T-cell (primary cell): ENCODE results near the gene KRTAP10-3. TPM values are rescaled to one million over a fixed set of nuclear protein-coding genes. Genes with fewer than 3 reads are reported as not detected.

ENCODE experiments used
- ATAC-seq, 4 experiments: fragments of 200-7000 bp in 3 of 4; fragments of 150-1000 bp in 1 of 4; cut with Tn5 transposase; replicated peaks in 1 of 4; 1 replicate in 3 of 4; 2 replicates in 1 of 4; pipeline ENCODE4 v1.10.0; 2021; ENCODE audit warnings: moderate library complexity in 3 of 4, mild to moderate bottlenecking in 2 of 4, moderate number of reproducible peaks in 1 of 4
- CTCF ChIA-PET, 2 donors: fragments of 300-600 bp; sonication (Branson Sonifier 250); formaldehyde crosslinking; loops; one replicate each; lab custom pipeline; 2022; ENCODE audit warnings: antibody characterized with exemption in 2 of 2; lab: Charles Lee
- POLR2A ChIA-PET, 2 donors: fragments of 300-600 bp; sonication (Branson Sonifier 250); formaldehyde crosslinking; loops; one replicate each; lab custom pipeline; 2022; ENCODE audit warnings: antibody characterized with exemption in 2 of 2; lab: Charles Lee
- DNase-seq, 35 experiments: peaks; one replicate each; pipeline versions ENCODE4 v3.0.0 to v3.0.0-alpha.2; 2013 to 2023
- H3K27ac ChIP-seq: one replicate; pipeline ENCODE4 v1.5.1; 2013; ENCODE audit warnings: low read length
- H3K27me3 ChIP-seq, 2 experiments: replicated peaks in 1 of 2; 1 replicate in 1 of 2; 2 replicates in 1 of 2; pipeline versions ENCODE4 v1.6.1 to v1.7.0; 2013; ENCODE audit warnings: low read length in 1 of 2, mixed read lengths in 1 of 2; ENCODE audit not compliant: control insufficient read depth in 2 of 2, insufficient read depth in 2 of 2; ENCODE audit errors: extremely low read depth in 1 of 2
- H3K36me3 ChIP-seq, 2 donors: 1 replicate in 1 of 2; 2 replicates in 1 of 2; pipeline versions ENCODE4 v1.6.1 to v1.7.0; 2013; ENCODE audit warnings: low read length in 1 of 2; ENCODE audit not compliant: control insufficient read depth in 2 of 2, insufficient read depth in 1 of 2; ENCODE audit errors: extremely low read depth in 1 of 2
- H3K4me1 ChIP-seq, 2 experiments: 1 replicate in 1 of 2; 2 replicates in 1 of 2; pipeline versions ENCODE4 v1.6.1 to v1.7.0; 2013; ENCODE audit warnings: low read length in 2 of 2, mixed read lengths in 1 of 2; ENCODE audit not compliant: insufficient read depth in 2 of 2, control insufficient read depth in 1 of 2; ENCODE audit errors: extremely low read depth in 1 of 2
- H3K4me3 ChIP-seq, 2 donors: 1 replicate in 1 of 2; 2 replicates in 1 of 2; pipeline versions ENCODE4 v1.5.1 to v1.7.0; 2013; ENCODE audit warnings: mild to moderate bottlenecking in 2 of 2, low read length in 1 of 2, moderate library complexity in 1 of 2; ENCODE audit not compliant: control insufficient read depth in 1 of 2; ENCODE audit errors: extremely low read depth in 1 of 2
- H3K9me3 ChIP-seq: 2 replicates; pipeline ENCODE4 v1.7.0; 2013
- H3K27ac Mint-ChIP-seq, 2 donors: one replicate each; pipeline ENCODE4 v1.8.0; 2020 to 2021; ENCODE audit warnings: mild to moderate bottlenecking in 2 of 2, mixed read lengths in 2 of 2
- H3K27me3 Mint-ChIP-seq, 2 donors: one replicate each; pipeline ENCODE4 v1.8.0; 2021 to 2022; ENCODE audit warnings: mixed read lengths in 2 of 2
- H3K36me3 Mint-ChIP-seq: one replicate; pipeline ENCODE4 v1.8.0; 2021; ENCODE audit warnings: mixed read lengths
- H3K4me1 Mint-ChIP-seq, 3 donors: one replicate each; pipeline ENCODE4 v1.8.0; 2020 to 2022; ENCODE audit warnings: mixed read lengths in 3 of 3, mild to moderate bottlenecking in 1 of 3
- H3K4me3 Mint-ChIP-seq, 3 donors: one replicate each; pipeline ENCODE4 v1.8.0; 2020 to 2022; ENCODE audit warnings: mild to moderate bottlenecking in 3 of 3, mixed read lengths in 3 of 3, moderate library complexity in 3 of 3
- H3K9me3 Mint-ChIP-seq, 3 donors: one replicate each; pipeline ENCODE4 v1.8.0; 2020 to 2022; ENCODE audit warnings: mixed read lengths in 3 of 3
- WGBS: methylation state at CpG from one replicate; pipeline ENCODE4 v1.1.5; 2013; ENCODE audit warnings: missing lambda C conversion rate; ENCODE audit not compliant: insufficient coverage; 5-methylcytosine and 5-hydroxymethylcytosine counted together
- total RNA-seq, 35 experiments: library from RNA in 6 of 35; stranded (reverse) in 6 of 35; fragments of 120-200 nt in 1 of 35; gene quantifications; one replicate each; pipeline versions ENCODE4 v1.2.1 to v1.2.4 and lab custom pipeline; 2013 to 2026

Gene KRTAP10-3
- total RNA-seq, 5 donors from 2014 or later (not counting 1 experiment from before 2014, with no cell fraction given) = not detected

GRCh38 chr21:44556879-44557278 lies 1.7 kb downstream of the KRTAP10-3 start:
- no peak overlapping the region for H3K4me3 Mint-ChIP-seq
- H3K36me3 ChIP-seq = no peaks in the 10 kb centered on the region
- no peaks in the 10 kb centered on the region for H3K9me3 ChIP-seq
- ChIA-PET POLR2A (no interaction called here), CTCF (interaction anchor here in 1 of 2 donors (0.7 kb wide), 1 partner anchor 36 kb away, joined by 4 read pairs; no protein-coding TSS in a partner anchor)
- peaks cover 0 to 5% of the 10 kb centered on the region in 2 donors for H3K27me3 Mint-ChIP-seq
- no peak overlapping the region for H3K27ac Mint-ChIP-seq
- no peak overlapping the region for H3K4me3 ChIP-seq
- H3K4me1 Mint-ChIP-seq = peaks cover 0 to 5% (median 0%) of the 10 kb centered on the region in 3 donors
- peaks cover 9 to 26% (median 12%) of the 10 kb centered on the region in 3 donors for H3K9me3 Mint-ChIP-seq
- H3K36me3 Mint-ChIP-seq = peaks cover 11% of the 10 kb centered on the region
- H3K27me3 ChIP-seq = peaks cover 2 to 7% of the 10 kb centered on the region in 2 experiments
- H3K27ac ChIP-seq = no peak overlapping the region
- no peaks in the 10 kb centered on the region for H3K4me1 ChIP-seq
- ATAC-seq = no peak
- WGBS = 78% methylated on average over 8 of the region's 9 CpGs
- no peak for DNase-seq

- H3K27ac Mint-ChIP-seq = no peak overlapping the region
- H3K4me3 ChIP-seq = no peak overlapping the region
- H3K36me3 ChIP-seq = no peaks in the 10 kb centered on the region
- peaks cover 3 to 12% (median 7%) of the 10 kb centered on the region in 3 donors for H3K9me3 Mint-ChIP-seq
- CTCF ChIA-PET = no interaction called here
- H3K27me3 ChIP-seq = peaks cover 2 to 7% of the 10 kb centered on the region in 2 experiments
- peaks cover 11% of the 10 kb centered on the region for H3K36me3 Mint-ChIP-seq
- H3K4me1 ChIP-seq = no peaks in the 10 kb centered on the region
- peaks cover 1 to 5% (median 4%) of the 10 kb centered on the region in 3 donors for H3K4me1 Mint-ChIP-seq
- H3K27me3 Mint-ChIP-seq = peaks cover 0 to 5% of the 10 kb centered on the region in 2 donors
- POLR2A ChIA-PET = no interaction called here
- H3K9me3 ChIP-seq = no peaks in the 10 kb centered on the region
- DNase-seq (peak in 1 of 35 experiments; percentile 3), ATAC-seq (no peak)
- 88% methylated on average over 5 of the region's 13 CpGs for WGBS
- no peak overlapping the region for H3K27ac ChIP-seq
- no peak overlapping the region for H3K4me3 Mint-ChIP-seq
These were observed 3.3 kb downstream of the KRTAP10-3 start for GRCh38 chr21:44555200-44555875.

DNA sequence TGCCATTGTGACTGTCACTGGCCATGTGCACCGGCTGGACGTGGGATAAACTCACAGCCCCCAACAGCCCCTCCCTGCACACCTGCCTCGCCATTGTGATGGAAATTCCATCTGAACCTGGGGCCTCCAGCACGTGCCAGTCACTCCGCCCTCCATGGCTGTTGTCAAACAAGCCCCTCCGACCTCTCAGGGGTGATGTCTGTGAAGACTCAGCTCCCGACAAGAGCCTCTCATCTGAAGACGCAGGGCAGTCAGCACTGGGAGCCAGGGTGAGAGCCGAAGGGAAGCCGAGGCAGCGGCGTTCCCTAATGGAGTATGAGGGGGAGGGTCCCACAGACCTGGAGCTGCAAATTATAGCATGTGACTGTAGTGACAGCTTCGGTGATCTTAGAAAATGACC lies 5.9 kb downstream of the KRTAP10-3 start:
- Mint-ChIP-seq H3K9me3 (peaks cover 2 to 11% (median 3%) of the 10 kb centered on the region in 3 donors), H3K27ac (no peak overlapping the region), H3K36me3 (peaks cover 12% of the 10 kb centered on the region), H3K4me1 (peaks cover 19 to 23% (median 20%) of the 10 kb centered on the region in 3 donors), H3K4me3 (no peak overlapping the region), H3K27me3 (peaks cover 0 to 5% of the 10 kb centered on the region in 2 donors)
- no peak for ATAC-seq
- peaks cover 0 to 10% of the 10 kb centered on the region in 2 experiments for H3K4me1 ChIP-seq
- H3K9me3 ChIP-seq = no peaks in the 10 kb centered on the region
- ChIA-PET POLR2A (no interaction called here), CTCF (no interaction called here)
- no peak for DNase-seq
- WGBS = 84% methylated on average over 13 of the region's 13 CpGs
- H3K4me3 ChIP-seq = no peak overlapping the region
- H3K27me3 ChIP-seq = peaks cover 2 to 4% of the 10 kb centered on the region in 2 experiments
- H3K27ac ChIP-seq = no peak overlapping the region
- H3K36me3 ChIP-seq = no peaks in the 10 kb centered on the region

DNA sequence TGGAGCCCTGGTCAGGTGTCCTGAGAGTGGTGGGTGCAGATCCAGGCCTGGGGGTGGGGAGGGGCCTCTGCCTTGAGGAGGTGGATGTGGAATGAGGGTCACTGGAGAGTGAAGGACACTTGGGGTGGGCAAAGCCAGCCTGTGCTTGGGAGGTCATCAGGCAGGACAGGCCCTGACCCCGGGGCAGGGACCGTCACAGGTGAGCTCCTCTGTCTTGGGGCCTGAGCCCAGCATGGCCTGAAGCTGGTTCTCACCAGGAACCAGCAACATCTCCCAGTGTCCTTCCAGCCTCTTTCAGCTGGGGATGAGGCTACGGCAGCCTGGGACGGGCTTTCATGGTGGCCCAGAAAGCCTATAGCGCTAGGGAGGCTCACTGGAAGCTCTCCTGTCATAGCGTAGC lies 6.5 kb downstream of the KRTAP10-3 start:
- 96% methylated on average over 6 of the region's 6 CpGs for WGBS

GRCh38 chr21:44551340-44551961 lies 7.1 kb downstream of the KRTAP10-3 start, which contains the start of gene KRTAP10-2:
Gene KRTAP10-2, minus strand, starts transcription at chr21:44551505. Its CDS starts 47 bp downstream, at chr21:44551458.
- ChIA-PET CTCF (no interaction called here), POLR2A (no interaction called here)
- H3K4me3 Mint-ChIP-seq = no peak within 1 kb of the TSS
- no peak within 1 kb of the TSS for H3K27ac Mint-ChIP-seq
- Histone ChIP-seq H3K9me3 (peaks cover 2% of the 10 kb centered on the region), H3K36me3 (no peaks in the 10 kb centered on the region), H3K27me3 (no peaks in the 10 kb centered on the region), H3K4me3 (no peak within 1 kb of the TSS), H3K4me1 (peaks cover 2 to 15% of the 10 kb centered on the region in 2 experiments), H3K27ac (no peak within 1 kb of the TSS)
- peaks cover 12 to 23% (median 13%) of the 10 kb centered on the region in 3 donors for H3K9me3 Mint-ChIP-seq
- ATAC-seq (no peak), DNase-seq (peak in 1 of 35 experiments; percentile 9)
- H3K27me3 Mint-ChIP-seq = peaks cover 0 to 2% of the 10 kb centered on the region in 2 donors
- WGBS = 87% methylated on average over 13 of the region's 17 CpGs
- peaks cover 29 to 35% (median 31%) of the 10 kb centered on the region in 3 donors for H3K4me1 Mint-ChIP-seq
- peaks cover 24% of the 10 kb centered on the region for H3K36me3 Mint-ChIP-seq

More for the DNA sequence above, 6.5 kb downstream of the KRTAP10-3 start:
- Histone ChIP-seq H3K9me3 (no peaks in the 10 kb centered on the region), H3K27me3 (no peaks in the 10 kb centered on the region), H3K36me3 (no peaks in the 10 kb centered on the region), H3K27ac (no peak overlapping the region), H3K4me3 (no peak overlapping the region), H3K4me1 (peaks cover 2 to 15% of the 10 kb centered on the region in 2 experiments)
- Mint-ChIP-seq H3K4me3 (no peak overlapping the region), H3K4me1 (peaks cover 22 to 28% (median 25%) of the 10 kb centered on the region in 3 donors), H3K36me3 (peaks cover 17% of the 10 kb centered on the region), H3K27ac (no peak overlapping the region), H3K27me3 (peaks cover 0 to 4% of the 10 kb centered on the region in 2 donors), H3K9me3 (peaks cover 6 to 16% (median 7%) of the 10 kb centered on the region in 3 donors)
- POLR2A ChIA-PET = no interaction called here
- ATAC-seq (no peak), DNase-seq (no peak)
- CTCF ChIA-PET = no interaction called here

GRCh38 chr21:44550807-44551206 lies 7.8 kb downstream of the KRTAP10-3 start:
- ChIA-PET CTCF (no interaction called here), POLR2A (no interaction called here)
- ATAC-seq (no peak), DNase-seq (peak in 2 of 35 experiments; percentile 2 to 7)
- Mint-ChIP-seq H3K9me3 (peaks cover 13 to 23% (median 13%) of the 10 kb centered on the region in 3 donors), H3K36me3 (peaks cover 24% of the 10 kb centered on the region), H3K27me3 (peaks cover 0 to under 1% of the 10 kb centered on the region in 2 donors), H3K4me3 (no peak overlapping the region), H3K27ac (no peak overlapping the region), H3K4me1 (peaks cover 29 to 35% (median 31%) of the 10 kb centered on the region in 3 donors)
- Histone ChIP-seq H3K4me1 (peaks cover 2 to 15% of the 10 kb centered on the region in 2 experiments), H3K4me3 (no peak overlapping the region), H3K27me3 (no peaks in the 10 kb centered on the region), H3K36me3 (no peaks in the 10 kb centered on the region), H3K9me3 (peaks cover 2% of the 10 kb centered on the region), H3K27ac (no peak overlapping the region)
- 83% methylated on average over 9 of the region's 10 CpGs for WGBS
